B cell (primary cell): ENCODE measurements around the gene GIMAP5.

Experiments used
- EZH2 ChIP-seq: IDR thresholded peaks from 2 replicates; pipeline ENCODE4 v1.6.1; 2012; ENCODE audit warnings: borderline replicate concordance, low read depth, mild to moderate bottlenecking, moderate library complexity, low read length; ENCODE audit not compliant: insufficient read depth, poor library complexity, severe bottlenecking
- TF ChIP-seq, protein P1 (sequence below): fragments of 200-600 bp; IDR thresholded peaks from one replicate; pipeline ENCODE4 v1.8.0; 2022; ENCODE audit warnings: antibody characterized with exemption, mild to moderate bottlenecking

DNA sequence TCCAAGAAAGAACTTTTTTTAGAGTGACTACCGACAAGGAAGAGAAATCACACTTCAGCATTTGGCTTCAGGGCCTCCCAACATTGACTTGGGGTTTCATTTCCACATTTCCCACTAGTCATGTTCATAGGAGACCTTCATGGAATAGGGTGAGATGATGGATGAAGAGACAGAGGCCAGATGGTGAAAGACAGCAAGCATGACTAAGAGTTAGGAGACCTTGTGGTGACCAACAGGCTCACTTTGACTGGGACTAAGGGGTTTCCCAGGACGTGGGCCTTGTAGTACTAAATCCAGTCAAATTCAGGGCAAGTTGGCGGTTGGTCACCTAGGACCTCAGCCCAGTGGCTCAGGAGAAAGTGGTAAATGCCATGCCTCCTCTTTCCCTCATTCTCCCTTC lies 3.0 kb upstream of the GIMAP5 start:
- TF ChIP-seq, protein P1, sequence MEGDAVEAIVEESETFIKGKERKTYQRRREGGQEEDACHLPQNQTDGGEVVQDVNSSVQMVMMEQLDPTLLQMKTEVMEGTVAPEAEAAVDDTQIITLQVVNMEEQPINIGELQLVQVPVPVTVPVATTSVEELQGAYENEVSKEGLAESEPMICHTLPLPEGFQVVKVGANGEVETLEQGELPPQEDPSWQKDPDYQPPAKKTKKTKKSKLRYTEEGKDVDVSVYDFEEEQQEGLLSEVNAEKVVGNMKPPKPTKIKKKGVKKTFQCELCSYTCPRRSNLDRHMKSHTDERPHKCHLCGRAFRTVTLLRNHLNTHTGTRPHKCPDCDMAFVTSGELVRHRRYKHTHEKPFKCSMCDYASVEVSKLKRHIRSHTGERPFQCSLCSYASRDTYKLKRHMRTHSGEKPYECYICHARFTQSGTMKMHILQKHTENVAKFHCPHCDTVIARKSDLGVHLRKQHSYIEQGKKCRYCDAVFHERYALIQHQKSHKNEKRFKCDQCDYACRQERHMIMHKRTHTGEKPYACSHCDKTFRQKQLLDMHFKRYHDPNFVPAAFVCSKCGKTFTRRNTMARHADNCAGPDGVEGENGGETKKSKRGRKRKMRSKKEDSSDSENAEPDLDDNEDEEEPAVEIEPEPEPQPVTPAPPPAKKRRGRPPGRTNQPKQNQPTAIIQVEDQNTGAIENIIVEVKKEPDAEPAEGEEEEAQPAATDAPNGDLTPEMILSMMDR = no peak
- no peak for TF ChIP-seq EZH2
